Smooth muscle cell (in vitro differentiated cells): Measurements from ENCODE around the gene TICRR. TPM values are rescaled to one million over a fixed set of nuclear protein-coding genes. Genes with fewer than 3 reads are reported as not detected.

ENCODE experiments used
- DNase-seq: peaks from one replicate; lab custom pipeline; 2025; ENCODE audit not compliant: unreplicated experiment; lab: John Stamatoyannopoulos, UW
- H2AFZ ChIP-seq: fragments of 200-600 bp; sonication (generic); 2 replicates; pipeline ENCODE4 v1.6.0; 2016; ENCODE audit warnings: antibody characterized with exemption, low read depth, mild to moderate bottlenecking
- H3F3A ChIP-seq: fragments of 200-600 bp; sonication (generic); 2 replicates; pipeline ENCODE4 v1.6.0; 2017; ENCODE audit warnings: antibody characterized with exemption, low read depth
- H3K27ac ChIP-seq: fragments of 200-600 bp; sonication (generic); 2 replicates; pipeline ENCODE4 v1.5.1; 2016; ENCODE audit warnings: low read depth, mild to moderate bottlenecking
- H3K27me3 ChIP-seq: fragments of 200-600 bp; sonication (generic); 2 replicates; pipeline ENCODE4 v1.6.1; 2016; ENCODE audit warnings: low read depth, mild to moderate bottlenecking
- H3K36me3 ChIP-seq: fragments of 200-600 bp; sonication (generic); 2 replicates; pipeline ENCODE4 v1.5.1; 2016; ENCODE audit warnings: low read depth
- H3K4me1 ChIP-seq: fragments of 200-600 bp; sonication (generic); 2 replicates; pipeline ENCODE4 v1.5.1; 2016; ENCODE audit warnings: low read depth
- H3K4me2 ChIP-seq: fragments of 200-600 bp; sonication (generic); 2 replicates; pipeline ENCODE4 v1.6.0; 2016; ENCODE audit warnings: mild to moderate bottlenecking
- H3K4me3 ChIP-seq: fragments of 200-600 bp; sonication (generic); 2 replicates; pipeline ENCODE4 v1.5.1; 2016; ENCODE audit warnings: mild to moderate bottlenecking
- H3K79me2 ChIP-seq: fragments of 200-600 bp; sonication (generic); 2 replicates; pipeline ENCODE4 v1.6.0; 2016; ENCODE audit warnings: low read depth, mild to moderate bottlenecking
- H3K9ac ChIP-seq: fragments of 200-600 bp; sonication (generic); 2 replicates; pipeline ENCODE4 v1.6.0; 2016; ENCODE audit warnings: low read depth
- H3K9me3 ChIP-seq: fragments of 200-600 bp; sonication (generic); replicated peaks from 2 replicates; pipeline ENCODE4 v1.5.1; 2016; ENCODE audit warnings: low read depth
- H4K20me1 ChIP-seq: fragments of 200-600 bp; sonication (generic); 2 replicates; pipeline ENCODE4 v1.6.0; 2016; ENCODE audit warnings: low read depth
- WGBS: methylation state at CpG from one replicate; pipeline ENCODE4 v1.1.7; 2016; ENCODE audit warnings: low lambda C conversion rate; 5-methylcytosine and 5-hydroxymethylcytosine counted together
- polyA plus RNA-seq: library from polyadenylated mRNA; unstranded; fragments of >200 nt; fragmentation: Nextera tagmentation; extraction: Ambion mirVana; gene quantifications from 2 replicates; pipeline ENCODE4 v1.2.1, GENCODE V29; 2016
- total RNA-seq: library from RNA; depleted of rRNA; stranded (reverse); fragments of >200 nt; gene quantifications from 2 replicates; pipeline ENCODE4 v1.2.3, GENCODE V29; 2014
- TF ChIP-seq, protein P1 (sequence below): fragments of 200-600 bp; sonication (generic); IDR thresholded peaks from 2 replicates; pipeline ENCODE4 v1.5.1; 2017; ENCODE audit warnings: borderline replicate concordance, mild to moderate bottlenecking, antibody characterized with exemption; ENCODE audit not compliant: insufficient read depth, poor library complexity, severe bottlenecking

TICRR gene
- total and polyA plus RNA-seq, 2 experiments from 2014 or later = 1.3 to 2.6 TPM

DNA sequence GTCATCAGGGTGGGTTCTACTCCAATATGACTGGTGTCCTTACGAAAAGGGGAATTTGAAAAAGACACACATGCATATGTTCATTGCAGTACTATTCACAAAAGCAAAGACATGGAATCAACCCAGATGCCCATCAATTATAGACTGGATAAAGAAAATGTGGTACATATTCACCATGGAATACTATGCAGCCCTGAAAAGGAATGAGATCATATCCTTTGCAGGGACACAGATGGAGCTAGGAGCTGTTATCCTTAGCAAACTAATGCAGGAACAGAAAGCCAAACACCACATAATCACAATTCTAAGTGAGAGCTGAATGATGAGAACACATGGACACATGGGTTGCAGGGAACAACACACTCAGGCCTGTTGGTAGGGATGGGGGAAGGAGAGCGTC is 24.8 kb upstream of the TICRR start:
- H3K9ac ChIP-seq = no peak overlapping the region
- no peak overlapping the region for H3K4me3 ChIP-seq
- 45% methylated on average over 2 of the region's 2 CpGs for WGBS
- no peak overlapping the region for H3K4me2 ChIP-seq
- no peak overlapping the region for H2AFZ ChIP-seq
- no peaks in the 10 kb centered on the region for H3K79me2 ChIP-seq
- no peaks in the 10 kb centered on the region for H3K9me3 ChIP-seq
- H3K4me1 ChIP-seq = no peaks in the 10 kb centered on the region
- no peaks in the 10 kb centered on the region for H4K20me1 ChIP-seq
- TF ChIP-seq, protein P1, sequence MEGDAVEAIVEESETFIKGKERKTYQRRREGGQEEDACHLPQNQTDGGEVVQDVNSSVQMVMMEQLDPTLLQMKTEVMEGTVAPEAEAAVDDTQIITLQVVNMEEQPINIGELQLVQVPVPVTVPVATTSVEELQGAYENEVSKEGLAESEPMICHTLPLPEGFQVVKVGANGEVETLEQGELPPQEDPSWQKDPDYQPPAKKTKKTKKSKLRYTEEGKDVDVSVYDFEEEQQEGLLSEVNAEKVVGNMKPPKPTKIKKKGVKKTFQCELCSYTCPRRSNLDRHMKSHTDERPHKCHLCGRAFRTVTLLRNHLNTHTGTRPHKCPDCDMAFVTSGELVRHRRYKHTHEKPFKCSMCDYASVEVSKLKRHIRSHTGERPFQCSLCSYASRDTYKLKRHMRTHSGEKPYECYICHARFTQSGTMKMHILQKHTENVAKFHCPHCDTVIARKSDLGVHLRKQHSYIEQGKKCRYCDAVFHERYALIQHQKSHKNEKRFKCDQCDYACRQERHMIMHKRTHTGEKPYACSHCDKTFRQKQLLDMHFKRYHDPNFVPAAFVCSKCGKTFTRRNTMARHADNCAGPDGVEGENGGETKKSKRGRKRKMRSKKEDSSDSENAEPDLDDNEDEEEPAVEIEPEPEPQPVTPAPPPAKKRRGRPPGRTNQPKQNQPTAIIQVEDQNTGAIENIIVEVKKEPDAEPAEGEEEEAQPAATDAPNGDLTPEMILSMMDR = no peak
- no peaks in the 10 kb centered on the region for H3K27me3 ChIP-seq
- H3K27ac ChIP-seq = no peak overlapping the region
- H3F3A ChIP-seq = no peaks in the 10 kb centered on the region
- H3K36me3 ChIP-seq = no peaks in the 10 kb centered on the region
- no peak for DNase-seq

- Histone ChIP-seq H3K4me3 (no peak overlapping the region), H2AFZ (no peak overlapping the region)
Observed at GRCh38 chr15:89551550-89551949, 23.7 kb upstream of the TICRR start.

GRCh38 chr15:89553632-89554031 is 21.6 kb upstream of the TICRR start:
- Histone ChIP-seq H3F3A (no peaks in the 10 kb centered on the region), H2AFZ (no peak overlapping the region), H3K27ac (no peak overlapping the region), H3K27me3 (no peaks in the 10 kb centered on the region), H3K36me3 (no peaks in the 10 kb centered on the region), H3K4me3 (no peak overlapping the region), H3K4me1 (no peaks in the 10 kb centered on the region), H4K20me1 (no peaks in the 10 kb centered on the region), H3K4me2 (no peak overlapping the region), H3K79me2 (no peaks in the 10 kb centered on the region), H3K9me3 (no peaks in the 10 kb centered on the region), H3K9ac (no peak overlapping the region)
- WGBS = 96% methylated on average over 3 of the region's 3 CpGs
- no peak for DNase-seq
- TF ChIP-seq, protein P1 = no peak

More at GRCh38 chr15:89551550-89551949, 23.7 kb upstream of the TICRR start:
- Histone ChIP-seq H3K4me2 (no peak overlapping the region), H3K27ac (no peak overlapping the region), H3K9ac (no peak overlapping the region), H4K20me1 (no peaks in the 10 kb centered on the region), H3K36me3 (no peaks in the 10 kb centered on the region), H3K27me3 (no peaks in the 10 kb centered on the region), H3K79me2 (no peaks in the 10 kb centered on the region), H3F3A (no peaks in the 10 kb centered on the region), H3K9me3 (no peaks in the 10 kb centered on the region), H3K4me1 (no peaks in the 10 kb centered on the region)
- WGBS = 79% methylated on average over 4 of the region's 4 CpGs
- TF ChIP-seq, protein P1 = no peak
- DNase-seq = no peak

GRCh38 chr15:89554247-89554646 is 21.0 kb upstream of the TICRR start:
- H3K4me3 ChIP-seq = no peak overlapping the region
- no peaks in the 10 kb centered on the region for H3K9me3 ChIP-seq
- WGBS = 87% methylated on average over 7 of the region's 7 CpGs
- H3K27ac ChIP-seq = no peak overlapping the region
- no peak overlapping the region for H3K4me2 ChIP-seq
- no peak overlapping the region for H3K9ac ChIP-seq
- H3K36me3 ChIP-seq = no peaks in the 10 kb centered on the region
- no peak overlapping the region for H2AFZ ChIP-seq
- TF ChIP-seq, protein P1 = no peak
- no peaks in the 10 kb centered on the region for H4K20me1 ChIP-seq
- no peaks in the 10 kb centered on the region for H3K79me2 ChIP-seq
- no peaks in the 10 kb centered on the region for H3K4me1 ChIP-seq
- DNase-seq = no peak
- H3K27me3 ChIP-seq = peaks cover 6% of the 10 kb centered on the region
- H3F3A ChIP-seq = no peaks in the 10 kb centered on the region
